Natural killer cell (primary cell): ENCODE data around the gene ZDHHC14. TPM values are rescaled to one million over a fixed set of nuclear protein-coding genes. Genes with fewer than 3 reads are reported as not detected.

Experiments used
- ATAC-seq, 3 donors: fragments of 150-1000 bp in 2 of 3; fragments of 200-7000 bp in 1 of 3; cut with Tn5 transposase; 1 replicate in 1 of 3; 2 replicates in 2 of 3; pipeline ENCODE4 v1.10.0; 2021; ENCODE audit warnings: mild to moderate bottlenecking in 2 of 3, moderate library complexity in 2 of 3
- DNase-seq, 2 donors: peaks; one replicate each; pipeline versions ENCODE4 v3.0.0 to v3.0.0-alpha.2; 2013 to 2021; ENCODE audit warnings: mixed read lengths in 1 of 2
- H3K27ac ChIP-seq: one replicate; pipeline ENCODE4 v1.5.1; 2013; ENCODE audit warnings: mild to moderate bottlenecking, low read length
- H3K27me3 ChIP-seq: one replicate; pipeline ENCODE4 v1.6.1; 2013; ENCODE audit warnings: low read length; ENCODE audit not compliant: control insufficient read depth, insufficient read depth
- H3K36me3 ChIP-seq: one replicate; pipeline ENCODE4 v1.6.1; 2013; ENCODE audit warnings: low read length; ENCODE audit not compliant: control insufficient read depth, insufficient read depth
- H3K4me1 ChIP-seq: one replicate; pipeline ENCODE4 v1.6.1; 2013; ENCODE audit warnings: low read length; ENCODE audit not compliant: control insufficient read depth, insufficient read depth
- H3K4me3 ChIP-seq: one replicate; pipeline ENCODE4 v1.5.1; 2013; ENCODE audit warnings: low read length
- H3K9me3 ChIP-seq: one replicate; pipeline ENCODE4 v1.6.1; 2013; ENCODE audit warnings: low read length; ENCODE audit not compliant: control insufficient read depth, insufficient read depth
- H3K27ac Mint-ChIP-seq, 2 donors: one replicate each; pipeline ENCODE4 v1.8.0; 2022; ENCODE audit warnings: mild to moderate bottlenecking in 2 of 2, mixed read lengths in 2 of 2, moderate library complexity in 1 of 2
- H3K27me3 Mint-ChIP-seq, 2 donors: one replicate each; pipeline ENCODE4 v1.8.0; 2022; ENCODE audit warnings: low read depth in 2 of 2, mixed read lengths in 2 of 2
- H3K36me3 Mint-ChIP-seq: one replicate; pipeline ENCODE4 v1.8.0; 2022; ENCODE audit warnings: mixed read lengths
- H3K4me1 Mint-ChIP-seq, 2 donors: one replicate each; pipeline ENCODE4 v1.8.0; 2022; ENCODE audit warnings: mixed read lengths in 2 of 2
- H3K4me3 Mint-ChIP-seq: one replicate; pipeline ENCODE4 v1.8.0; 2022; ENCODE audit warnings: mild to moderate bottlenecking, moderate library complexity, mixed read lengths
- H3K9me3 Mint-ChIP-seq, 2 donors: one replicate each; pipeline ENCODE4 v1.8.0; 2022; ENCODE audit warnings: mixed read lengths in 2 of 2
- WGBS: methylation state at CpG from one replicate; pipeline ENCODE4 v1.1.7; 2013; ENCODE audit warnings: missing lambda C conversion rate; ENCODE audit not compliant: insufficient coverage; 5-methylcytosine and 5-hydroxymethylcytosine counted together
- intact Hi-C: fragments of 100-400 bp; cut with micrococcal nuclease; formaldehyde crosslinking; loops from one replicate; pipeline ENCODE4 v1.14.2; 2022
- total RNA-seq, 4 donors: library from RNA; stranded (reverse); fragments of 120-200 nt in 1 of 4; gene quantifications; one replicate each; pipeline versions ENCODE4 v1.2.3 to v1.2.4, GENCODE V29; 2013 to 2022
- TF ChIP-seq, protein P1 (sequence below): fragments of 200-600 bp; IDR thresholded peaks from one replicate; pipeline ENCODE4 v1.8.0; 2022; ENCODE audit warnings: antibody characterized with exemption

The ZDHHC14 gene
- total RNA-seq, 3 donors from 2014 or later (not counting 1 experiment from before 2014, with no cell fraction given), result 6.7 to 11.3 (median 10.6) TPM

DNA sequence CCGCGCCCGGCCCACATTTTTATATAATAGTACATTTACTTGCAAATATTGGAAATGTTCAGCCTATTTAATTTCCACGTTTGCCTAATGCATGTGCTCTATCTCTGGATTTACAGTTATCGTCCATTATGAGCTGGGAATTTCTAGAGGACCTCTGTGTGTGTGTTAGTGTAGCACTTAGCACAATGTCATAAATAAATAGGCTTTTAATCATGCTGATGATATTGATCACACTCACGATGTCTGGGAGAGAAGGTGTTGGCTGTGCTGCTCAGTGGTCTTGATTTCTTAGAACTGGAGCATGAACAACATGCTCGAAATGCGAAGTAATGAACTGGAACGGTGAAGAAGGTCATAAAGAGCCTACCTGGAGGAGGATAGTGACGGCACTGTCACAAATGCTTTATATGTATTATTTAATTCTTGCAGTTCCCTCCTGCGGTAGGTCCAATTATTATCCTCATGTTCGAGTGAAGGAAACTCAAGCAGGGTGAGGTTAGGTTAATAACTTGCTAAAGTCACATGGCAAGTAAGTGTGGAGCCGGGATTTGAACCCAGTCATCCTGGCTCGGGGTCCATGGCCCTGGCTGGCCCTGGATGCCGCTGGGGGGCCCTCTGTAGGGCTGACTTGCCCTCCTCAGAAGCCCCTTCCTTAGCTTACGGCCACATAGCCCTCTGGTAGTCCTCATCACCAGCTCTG, 130.8 kb downstream of the ZDHHC14 start:
- ATAC-seq, result no peak

DNA sequence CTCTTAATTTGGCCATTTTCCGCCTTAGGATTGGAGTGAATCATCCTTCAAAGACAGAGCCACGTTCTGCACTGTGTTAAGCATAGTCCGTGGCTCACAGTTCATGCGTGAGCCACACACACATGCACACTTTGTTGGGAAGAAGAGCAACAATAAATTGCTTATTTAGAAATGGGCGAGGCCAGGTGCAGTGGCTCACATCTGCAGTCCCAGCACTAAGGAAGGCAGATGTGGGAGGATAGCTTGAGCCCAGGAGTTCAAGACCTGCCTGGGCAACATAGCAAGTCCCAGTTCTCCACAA, 131.3 kb downstream of the ZDHHC14 start:
- peaks cover 22% of the 10 kb centered on the region for H3K4me1 ChIP-seq
- H3K4me3 ChIP-seq, result no peak overlapping the region
- peaks cover 34 to 35% of the 10 kb centered on the region in 2 donors for H3K4me1 Mint-ChIP-seq
- no peak overlapping the region for H3K27ac ChIP-seq
- no peaks in the 10 kb centered on the region for H3K36me3 ChIP-seq
- intact Hi-C loops, result no loop called here
- TF ChIP-seq, protein P1, sequence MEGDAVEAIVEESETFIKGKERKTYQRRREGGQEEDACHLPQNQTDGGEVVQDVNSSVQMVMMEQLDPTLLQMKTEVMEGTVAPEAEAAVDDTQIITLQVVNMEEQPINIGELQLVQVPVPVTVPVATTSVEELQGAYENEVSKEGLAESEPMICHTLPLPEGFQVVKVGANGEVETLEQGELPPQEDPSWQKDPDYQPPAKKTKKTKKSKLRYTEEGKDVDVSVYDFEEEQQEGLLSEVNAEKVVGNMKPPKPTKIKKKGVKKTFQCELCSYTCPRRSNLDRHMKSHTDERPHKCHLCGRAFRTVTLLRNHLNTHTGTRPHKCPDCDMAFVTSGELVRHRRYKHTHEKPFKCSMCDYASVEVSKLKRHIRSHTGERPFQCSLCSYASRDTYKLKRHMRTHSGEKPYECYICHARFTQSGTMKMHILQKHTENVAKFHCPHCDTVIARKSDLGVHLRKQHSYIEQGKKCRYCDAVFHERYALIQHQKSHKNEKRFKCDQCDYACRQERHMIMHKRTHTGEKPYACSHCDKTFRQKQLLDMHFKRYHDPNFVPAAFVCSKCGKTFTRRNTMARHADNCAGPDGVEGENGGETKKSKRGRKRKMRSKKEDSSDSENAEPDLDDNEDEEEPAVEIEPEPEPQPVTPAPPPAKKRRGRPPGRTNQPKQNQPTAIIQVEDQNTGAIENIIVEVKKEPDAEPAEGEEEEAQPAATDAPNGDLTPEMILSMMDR, result no peak
- H3K36me3 Mint-ChIP-seq, result no peaks in the 10 kb centered on the region
- 93% methylated on average over 5 of the region's 5 CpGs for WGBS
- H3K27me3 ChIP-seq, result no peaks in the 10 kb centered on the region
- ATAC-seq, result no peak
- H3K27me3 Mint-ChIP-seq, result no peaks in the 10 kb centered on the region
- no peak overlapping the region for H3K4me3 Mint-ChIP-seq
- H3K9me3 ChIP-seq, result no peaks in the 10 kb centered on the region
- no peak for DNase-seq
- H3K9me3 Mint-ChIP-seq, result no peaks in the 10 kb centered on the region
- no peak overlapping the region for H3K27ac Mint-ChIP-seq

More for the DNA sequence above, 130.8 kb downstream of the ZDHHC14 start:
- Mint-ChIP-seq H3K9me3 (no peaks in the 10 kb centered on the region), H3K4me1 (peaks cover 34 to 35% of the 10 kb centered on the region in 2 donors), H3K27ac (no peak overlapping the region), H3K36me3 (peaks cover under 1% of the 10 kb centered on the region), H3K27me3 (no peaks in the 10 kb centered on the region), H3K4me3 (no peak overlapping the region)
- peaks cover 21% of the 10 kb centered on the region for H3K4me1 ChIP-seq
- H3K27me3 ChIP-seq, result no peaks in the 10 kb centered on the region
- 96% methylated on average over 13 of the region's 16 CpGs for WGBS
- no peak overlapping the region for H3K27ac ChIP-seq
- intact Hi-C loops, result no loop called here
- TF ChIP-seq, protein P1, result no peak
- DNase-seq, result no peak
- H3K9me3 ChIP-seq, result no peaks in the 10 kb centered on the region
- H3K36me3 ChIP-seq, result no peaks in the 10 kb centered on the region
- no peak overlapping the region for H3K4me3 ChIP-seq

DNA sequence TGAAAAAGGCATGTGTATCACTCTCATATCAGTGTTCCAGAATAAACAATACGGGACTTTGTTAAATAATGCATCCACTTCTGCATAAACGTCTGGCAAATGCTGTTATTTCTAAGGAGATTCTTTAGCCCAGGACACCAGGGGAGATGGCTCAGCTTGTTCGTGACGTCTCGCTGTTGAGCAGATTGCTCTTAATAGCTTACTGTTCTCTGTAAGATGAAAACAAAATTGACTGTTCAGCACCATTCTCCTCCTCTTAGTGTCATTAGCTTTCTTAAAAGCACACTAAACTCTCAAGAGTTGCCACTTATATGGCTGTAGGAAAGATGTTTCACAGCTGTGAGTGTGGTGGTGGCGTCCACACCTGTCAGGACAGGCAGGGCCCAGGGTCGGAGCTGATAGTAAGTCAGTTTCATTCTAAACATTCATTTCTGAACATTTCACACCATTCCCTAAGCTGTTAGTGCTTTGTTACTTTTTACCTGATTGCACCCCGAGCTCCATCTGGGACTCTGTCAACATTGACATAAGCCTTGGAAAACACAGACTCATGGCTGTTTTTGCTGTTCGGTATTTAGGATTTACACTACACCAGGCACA, 132.1 kb downstream of the ZDHHC14 start:
- no peak overlapping the region for H3K27ac Mint-ChIP-seq
- intact Hi-C loops, result no loop called here
- Histone ChIP-seq H3K4me3 (no peak overlapping the region), H3K4me1 (peaks cover 30% of the 10 kb centered on the region), H3K27ac (no peak overlapping the region), H3K9me3 (no peaks in the 10 kb centered on the region), H3K27me3 (no peaks in the 10 kb centered on the region), H3K36me3 (no peaks in the 10 kb centered on the region)
- H3K27me3 Mint-ChIP-seq, result no peaks in the 10 kb centered on the region
- no peaks in the 10 kb centered on the region for H3K36me3 Mint-ChIP-seq
- TF ChIP-seq, protein P1, result no peak
- H3K4me1 Mint-ChIP-seq, result peaks cover 35 to 41% of the 10 kb centered on the region in 2 donors
- DNase-seq, result no peak
- no peaks in the 10 kb centered on the region for H3K9me3 Mint-ChIP-seq
- H3K4me3 Mint-ChIP-seq, result no peak overlapping the region
- 93% methylated on average over 9 of the region's 9 CpGs for WGBS
- ATAC-seq, result no peak
